PFSK-1 (cell line): ENCODE data around the gene APOBEC2.

ENCODE experiments used
- FOXP2 ChIP-seq: optimal IDR thresholded peaks from 2 replicates; pipeline ENCODE3; 2011; ENCODE audit warnings: borderline replicate concordance, control low read depth, inconsistent platforms; ENCODE audit not compliant: insufficient read depth; ENCODE audit errors: extremely low read length, extremely low read depth
- POLR2AphosphoS5 ChIP-seq: IDR thresholded peaks from 2 replicates; pipeline ENCODE4 v1.6.1; 2012; ENCODE audit warnings: low read depth, mild to moderate bottlenecking, control low read depth, low read length, moderate library complexity
- REST ChIP-seq, 2 experiments: IDR thresholded peaks; 2 replicates each; pipeline versions ENCODE4 v1.6.1 to v1.8.0; 2011 to 2012; ENCODE audit warnings: low read depth in 2 of 2, low read length in 2 of 2, control low read depth in 1 of 2, inconsistent platforms in 1 of 2, mild to moderate bottlenecking in 1 of 2, moderate library complexity in 1 of 2; ENCODE audit not compliant: insufficient read depth in 1 of 2
- SIN3A ChIP-seq: IDR thresholded peaks from 2 replicates; pipeline ENCODE4 v1.6.1; 2012; ENCODE audit warnings: mild to moderate bottlenecking, low read length, moderate library complexity, borderline replicate concordance; ENCODE audit not compliant: insufficient read depth
- TAF1 ChIP-seq: IDR thresholded peaks from 2 replicates; pipeline ENCODE4 v1.6.1; 2012; ENCODE audit warnings: low read length, control low read depth, borderline replicate concordance; ENCODE audit not compliant: insufficient read depth

The APOBEC2 gene

GRCh38 chr6:41111017-41111416, 58.0 kb downstream of the APOBEC2 start:
- no peak for TF ChIP-seq SIN3A
- no peak for TF ChIP-seq FOXP2
- TF ChIP-seq POLR2AphosphoS5, result no peak
- no peak for TF ChIP-seq REST (IDR thresholded peaks at IDR 0.05; ENCODE audit: insufficient read depth in 1 of 2, low read depth in 2 of 2, low read length in 2 of 2)
- TF ChIP-seq TAF1, result no peak
